ENCODE measurements around the gene NTSR1. TPM values are rescaled to one million over a fixed set of nuclear protein-coding genes. Genes with fewer than 3 reads are reported as not detected.

Gene NTSR1
- total RNA-seq, 1 experiment from 2014 or later: not detected

DNA sequence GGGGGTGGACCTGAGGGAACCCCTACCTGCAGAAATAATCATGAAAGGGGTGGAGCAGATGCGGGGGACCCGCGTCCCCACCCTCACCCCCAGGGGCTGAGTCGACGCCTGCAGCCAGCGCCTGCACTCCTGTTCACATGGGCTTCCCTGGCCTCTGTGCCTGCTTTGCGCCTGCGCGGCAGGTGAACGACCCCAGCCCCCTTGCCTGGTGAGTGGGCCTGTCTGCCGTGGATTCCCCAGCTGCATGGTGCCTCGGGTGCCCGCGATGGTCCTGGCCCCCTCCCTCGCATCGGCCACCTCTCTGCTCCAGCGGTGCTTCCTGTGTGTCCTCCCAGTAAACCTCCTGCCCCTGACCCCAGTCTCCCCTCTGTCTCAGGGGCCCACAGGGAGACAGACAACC is 18.8 kb upstream of the NTSR1 start:
- in situ Hi-C loops (cut with HindIII; ENCODE audit: low pct_unique_long_range_greater_than_20kb, low sequenced_read_pairs): no loop called here
- no peak for DNase-seq (ENCODE audit: low read depth)

DNA sequence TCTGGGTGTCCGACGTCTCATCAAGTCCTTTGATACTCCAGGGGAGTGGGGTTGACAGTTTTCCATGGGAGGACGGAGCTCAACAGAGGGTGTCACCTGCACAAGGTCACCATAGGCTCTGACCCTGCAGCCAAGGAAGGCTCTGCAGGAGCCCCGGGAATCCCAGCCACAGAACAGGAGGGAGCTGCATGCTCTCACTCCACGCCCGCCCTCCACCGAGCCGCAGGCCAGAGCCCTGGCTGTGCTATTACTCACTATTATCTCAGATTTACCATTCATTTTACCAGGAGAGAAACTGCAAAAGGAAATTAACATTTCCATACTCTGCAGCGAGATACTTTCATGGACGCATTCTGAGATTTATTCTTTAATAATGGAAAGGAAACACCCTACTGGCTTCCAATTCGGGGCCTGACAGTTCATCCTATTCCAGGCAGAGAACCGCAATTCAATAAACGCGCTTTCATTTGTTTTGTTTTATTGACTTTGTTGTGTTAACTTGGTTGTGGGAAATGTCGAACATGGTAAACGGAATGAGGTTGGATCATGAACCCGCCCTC is 18.3 kb upstream of the NTSR1 start:
- no peak for DNase-seq (ENCODE audit: low read depth)
- in situ Hi-C loops (cut with HindIII; ENCODE audit: low pct_unique_long_range_greater_than_20kb, low sequenced_read_pairs): no loop called here

DNA sequence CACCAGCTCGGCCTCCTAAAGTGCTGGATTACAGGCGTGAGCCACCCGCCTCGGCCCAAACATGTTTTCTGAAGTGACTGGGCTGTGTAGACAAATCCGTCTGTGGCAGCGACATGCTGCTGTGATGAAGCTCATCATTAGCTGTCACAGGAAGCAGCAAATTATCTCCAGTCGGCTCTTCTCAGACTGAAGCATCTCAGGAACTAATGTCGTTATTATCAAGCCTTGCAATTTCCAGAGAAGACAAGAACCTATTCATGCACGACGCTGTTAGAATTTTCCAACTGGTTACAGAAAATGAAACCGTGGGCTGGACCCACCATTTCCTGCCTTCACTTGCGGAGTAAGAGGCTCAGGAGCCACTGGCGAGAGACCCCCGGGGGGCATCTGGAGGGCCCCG is 17.1 kb upstream of the NTSR1 start:
- no peak for DNase-seq (ENCODE audit: low read depth)
- in situ Hi-C loops (cut with HindIII; ENCODE audit: low pct_unique_long_range_greater_than_20kb, low sequenced_read_pairs): no loop called here

DNA sequence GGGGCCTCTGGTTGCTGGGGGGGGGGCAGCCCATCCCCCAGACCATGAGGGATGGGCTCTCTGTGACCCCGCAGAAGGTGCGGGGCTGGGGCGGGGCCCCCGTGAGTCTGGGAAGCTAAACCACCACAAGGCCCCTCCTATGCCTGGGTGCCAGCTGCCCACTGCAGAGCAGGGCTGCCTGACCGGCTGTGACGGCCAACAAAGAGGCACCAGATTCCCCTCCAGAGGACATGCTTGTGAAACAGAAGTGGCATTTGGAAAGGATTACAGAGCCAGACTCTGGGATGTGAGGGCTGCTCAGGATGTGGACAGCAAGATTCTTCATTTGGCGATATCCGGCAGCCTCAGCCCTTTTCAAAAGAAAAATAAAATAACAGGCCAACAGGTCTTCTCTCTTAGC is 16.5 kb upstream of the NTSR1 start:
- no peak for DNase-seq (ENCODE audit: low read depth)
- in situ Hi-C loops (cut with HindIII; ENCODE audit: low pct_unique_long_range_greater_than_20kb, low sequenced_read_pairs): no loop called here

DNA sequence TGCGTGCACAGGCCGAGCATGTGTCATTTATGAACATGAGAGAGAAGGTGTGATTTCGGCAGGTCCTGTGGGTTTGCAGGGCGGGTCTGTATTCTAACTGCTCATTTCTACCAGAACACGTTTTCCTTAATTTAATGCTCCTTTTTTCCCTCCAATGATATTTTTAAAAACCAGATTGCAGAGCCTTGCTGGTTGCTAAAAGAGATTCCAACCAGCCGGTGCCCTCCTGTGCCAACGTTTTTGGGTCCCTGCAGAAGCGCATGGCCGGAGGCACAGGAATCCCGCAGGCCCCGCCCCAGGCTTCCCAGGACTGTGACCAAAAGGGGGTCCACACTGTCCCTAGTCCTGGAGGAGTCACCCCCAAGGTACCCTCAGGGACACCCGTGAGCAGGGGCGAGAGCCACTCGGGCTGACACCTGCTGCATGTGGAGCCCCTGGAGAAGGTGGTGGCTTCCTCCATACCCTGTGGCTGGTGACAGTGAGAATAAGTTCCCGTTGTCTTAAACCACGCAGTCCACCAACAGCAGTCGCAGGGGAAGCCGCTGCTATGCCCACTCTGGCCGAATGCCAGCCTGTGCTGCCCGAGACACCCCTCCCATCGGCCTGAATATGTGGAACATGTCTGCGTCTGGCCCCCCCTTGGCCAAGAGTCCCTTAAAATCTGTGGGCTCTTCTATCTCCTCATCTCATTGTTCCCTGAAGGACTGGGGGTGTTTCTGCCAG is 15.7 kb upstream of the NTSR1 start:
- in situ Hi-C loops (cut with HindIII; ENCODE audit: low pct_unique_long_range_greater_than_20kb, low sequenced_read_pairs): no loop called here

DNA sequence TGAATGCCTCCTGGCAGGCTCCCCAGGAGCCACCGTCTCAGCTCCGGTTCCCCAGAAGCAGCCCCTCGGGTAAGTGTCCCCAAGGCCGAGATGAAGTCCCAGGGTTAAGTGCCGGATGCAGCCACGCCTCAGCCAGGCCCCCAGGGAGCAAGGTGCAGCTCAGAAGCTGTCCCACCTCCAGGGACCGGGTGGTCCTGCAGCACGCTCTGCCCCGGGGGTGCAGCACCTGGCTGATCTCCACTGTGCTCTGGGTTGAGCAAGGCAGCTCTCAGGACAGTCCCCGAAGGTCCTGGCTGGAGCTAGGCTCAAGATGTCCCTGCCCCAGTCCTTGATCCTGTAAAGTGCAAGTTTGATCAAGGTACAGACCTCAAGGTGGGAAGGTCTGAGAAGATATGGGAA is 15.1 kb upstream of the NTSR1 start:
- in situ Hi-C loops (cut with HindIII; ENCODE audit: low pct_unique_long_range_greater_than_20kb, low sequenced_read_pairs): no loop called here
- DNase-seq (ENCODE audit: low read depth): no peak

More for the DNA sequence above, 15.7 kb upstream of the NTSR1 start:
- no peak for DNase-seq (ENCODE audit: low read depth)

DNA sequence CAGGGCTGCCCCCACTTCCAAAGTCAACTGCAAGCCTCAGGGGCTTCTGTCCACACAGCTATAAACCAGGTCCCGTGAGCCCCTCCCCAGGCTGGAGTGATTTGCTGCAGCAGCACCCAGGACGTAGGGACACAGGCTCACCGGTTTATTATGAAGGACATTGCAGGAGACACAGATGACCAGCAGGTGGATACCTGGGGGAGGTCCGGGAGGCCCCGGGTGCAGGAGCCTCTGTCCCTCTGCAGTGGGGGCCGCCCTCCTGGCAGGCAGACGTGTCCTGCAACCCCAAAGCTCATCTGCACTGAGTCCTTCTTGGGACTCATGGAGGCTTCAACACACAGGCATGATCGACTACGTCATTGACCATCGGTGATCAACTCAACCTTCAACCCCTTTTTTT is 14.5 kb upstream of the NTSR1 start:
- no peak for DNase-seq (ENCODE audit: low read depth)
- in situ Hi-C loops (cut with HindIII; ENCODE audit: low pct_unique_long_range_greater_than_20kb, low sequenced_read_pairs): no loop called here

DNA sequence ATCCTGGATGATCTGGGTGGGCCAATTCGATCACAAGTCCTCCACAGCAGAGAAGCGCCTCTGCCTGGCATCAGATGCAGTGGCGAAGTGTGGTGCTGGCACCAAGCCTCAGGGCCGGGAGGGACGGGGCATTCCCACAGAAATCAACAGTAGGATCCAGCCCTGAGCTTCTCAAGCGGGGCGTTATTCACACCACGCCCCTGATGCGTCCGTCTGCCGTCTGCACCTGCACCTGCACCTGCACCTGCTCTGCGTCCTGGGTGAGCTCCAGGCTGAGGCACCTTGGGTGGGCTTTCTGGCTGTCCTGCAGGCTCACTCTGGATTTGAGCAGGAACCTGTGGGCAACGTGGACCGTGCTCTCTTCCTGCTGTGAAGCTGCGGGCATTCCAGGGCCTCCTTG is 13.8 kb upstream of the NTSR1 start:
- no peak for DNase-seq (ENCODE audit: low read depth)
- in situ Hi-C loops (cut with HindIII; ENCODE audit: low pct_unique_long_range_greater_than_20kb, low sequenced_read_pairs): no loop called here

DNA sequence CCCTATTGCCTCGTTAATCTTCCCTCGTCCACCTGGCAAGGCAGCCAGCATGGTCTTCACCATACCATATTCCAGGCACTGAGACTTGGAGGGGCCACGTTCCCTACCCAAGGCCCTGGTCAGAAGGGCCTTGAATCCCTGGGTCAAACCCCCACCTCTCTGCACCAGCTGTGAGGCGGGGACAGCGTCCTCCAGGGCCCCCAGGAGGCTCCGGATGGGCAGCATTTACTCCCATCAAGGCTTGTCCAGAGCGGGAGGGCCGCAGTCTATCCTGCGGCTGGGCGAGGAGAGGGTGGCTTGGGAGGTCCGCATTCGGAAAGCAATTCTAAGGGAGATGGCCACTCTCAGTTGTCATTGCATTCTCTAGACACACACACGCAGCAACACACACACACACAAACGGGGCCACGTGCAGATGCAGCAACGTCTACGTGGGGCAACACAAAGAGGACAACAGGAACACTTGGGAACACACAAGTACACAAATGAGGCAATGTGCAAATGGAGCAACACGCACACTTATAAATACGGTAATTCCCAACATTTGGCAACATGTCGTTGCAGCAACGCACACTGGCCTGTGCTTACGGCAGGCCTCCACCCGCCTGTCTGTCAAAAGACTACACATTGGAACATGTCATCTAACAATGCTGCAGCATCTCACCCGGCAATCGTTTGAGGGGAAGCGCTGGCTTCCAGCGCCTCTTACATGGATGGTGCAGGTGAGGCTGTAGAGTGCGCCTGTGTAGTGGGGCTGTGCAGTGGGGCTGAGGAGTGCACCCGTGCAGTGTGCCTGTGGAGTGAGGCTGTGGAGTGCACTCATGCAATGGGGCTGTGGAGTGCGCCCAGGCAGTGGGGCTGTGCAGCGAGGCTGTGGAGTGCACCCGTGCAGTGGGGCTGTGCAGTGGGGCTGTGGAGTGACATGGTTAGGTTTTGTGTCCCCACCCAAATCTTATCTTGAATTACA is 12.9 kb upstream of the NTSR1 start:
- in situ Hi-C loops (cut with HindIII; ENCODE audit: low pct_unique_long_range_greater_than_20kb, low sequenced_read_pairs): no loop called here
- DNase-seq (ENCODE audit: low read depth): no peak

DNA sequence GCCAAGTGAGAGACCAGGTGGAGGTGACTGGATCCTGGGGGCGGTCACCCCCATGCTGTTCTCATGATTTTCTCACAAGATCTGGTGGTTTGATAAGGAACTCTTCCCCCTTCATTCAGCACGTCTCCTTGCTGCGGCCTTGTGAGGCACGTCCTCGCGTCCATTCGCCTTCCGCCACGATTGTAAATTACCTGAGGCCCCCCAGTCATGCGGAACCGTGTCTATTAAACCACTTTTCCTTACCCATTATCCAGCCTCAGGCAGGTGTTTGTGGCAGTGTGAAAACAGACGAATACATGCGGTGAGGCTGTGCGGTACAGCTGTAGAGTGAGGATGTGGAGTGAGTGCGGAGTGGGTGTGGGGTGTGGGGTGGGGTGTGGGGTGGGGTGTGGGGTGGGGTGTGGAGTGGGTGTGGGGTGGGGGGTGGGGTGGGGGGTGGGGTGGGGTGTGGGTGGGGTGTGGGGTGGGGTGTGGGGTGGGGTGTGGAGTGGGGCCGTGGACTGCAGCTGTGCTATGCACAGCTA is 12.1 kb upstream of the NTSR1 start:
- in situ Hi-C loops (cut with HindIII; ENCODE audit: low pct_unique_long_range_greater_than_20kb, low sequenced_read_pairs): no loop called here
- DNase-seq (ENCODE audit: low read depth): no peak

DNA sequence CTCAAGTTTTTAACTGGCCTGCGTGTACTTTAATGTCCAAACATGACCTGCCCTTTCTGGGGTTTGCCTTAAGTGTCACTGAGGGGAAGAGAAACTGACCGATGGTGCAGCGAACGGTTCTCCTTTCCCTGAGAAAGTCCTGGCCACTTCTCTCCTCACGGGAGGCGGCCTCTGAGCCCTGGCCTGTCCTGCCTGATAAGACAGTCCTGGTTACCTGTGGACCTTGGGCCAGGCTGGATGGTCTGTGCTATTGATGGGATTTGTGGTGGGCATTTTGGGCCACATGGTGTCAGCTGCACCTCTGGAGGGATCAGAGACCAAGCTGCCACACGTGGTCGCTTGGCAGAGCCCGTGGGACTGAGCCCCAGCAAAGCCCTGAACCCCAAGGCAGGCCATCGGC is 11.6 kb upstream of the NTSR1 start:
- in situ Hi-C loops (cut with HindIII; ENCODE audit: low pct_unique_long_range_greater_than_20kb, low sequenced_read_pairs): no loop called here
- no peak for DNase-seq (ENCODE audit: low read depth)

DNA sequence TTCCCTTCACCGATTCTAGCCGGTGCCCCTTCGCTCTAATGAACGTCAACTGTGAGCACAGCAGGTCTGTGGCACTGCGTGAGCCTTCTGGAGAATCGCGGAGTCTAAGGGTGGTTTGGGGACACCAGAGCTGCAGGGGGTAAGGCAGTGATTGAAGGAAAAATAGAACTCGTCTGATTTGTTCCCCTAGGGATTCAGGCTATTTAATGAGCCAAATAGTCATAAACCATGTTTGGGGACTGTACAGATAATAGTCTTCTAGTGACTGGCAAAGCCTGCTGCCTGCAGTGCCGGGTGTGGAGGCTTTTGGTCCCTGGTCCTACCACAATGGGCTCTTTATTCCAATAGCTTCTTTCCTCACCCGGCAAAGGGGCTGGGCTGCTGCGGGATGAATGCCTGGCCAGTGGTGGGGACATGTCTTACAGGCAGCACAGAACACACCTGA is 11.1 kb upstream of the NTSR1 start:
- no peak for DNase-seq (ENCODE audit: low read depth)
- in situ Hi-C loops (cut with HindIII; ENCODE audit: low pct_unique_long_range_greater_than_20kb, low sequenced_read_pairs): no loop called here

DNA sequence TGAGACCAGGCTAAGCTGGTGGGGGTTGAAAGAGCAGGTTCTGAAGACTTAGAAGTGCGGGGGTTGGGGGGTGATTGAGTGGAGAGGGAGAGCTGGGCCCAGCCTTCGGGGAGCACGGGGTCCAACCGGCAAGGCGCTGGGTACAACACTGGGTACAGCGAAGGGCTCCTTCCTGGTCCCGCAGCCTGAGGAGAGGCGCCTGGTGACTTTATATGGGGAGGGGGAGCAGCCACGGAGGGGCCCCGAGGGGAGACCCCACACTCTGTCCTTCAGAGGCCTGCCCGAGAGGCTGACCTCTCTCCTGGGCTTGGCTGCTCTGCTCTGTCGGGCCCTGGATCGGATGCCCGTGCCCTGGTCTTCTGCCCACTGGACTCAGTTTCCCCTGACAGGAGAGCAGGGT is 10.4 kb upstream of the NTSR1 start:
- in situ Hi-C loops (cut with HindIII; ENCODE audit: low pct_unique_long_range_greater_than_20kb, low sequenced_read_pairs): no loop called here
- no peak for DNase-seq (ENCODE audit: low read depth)

DNA sequence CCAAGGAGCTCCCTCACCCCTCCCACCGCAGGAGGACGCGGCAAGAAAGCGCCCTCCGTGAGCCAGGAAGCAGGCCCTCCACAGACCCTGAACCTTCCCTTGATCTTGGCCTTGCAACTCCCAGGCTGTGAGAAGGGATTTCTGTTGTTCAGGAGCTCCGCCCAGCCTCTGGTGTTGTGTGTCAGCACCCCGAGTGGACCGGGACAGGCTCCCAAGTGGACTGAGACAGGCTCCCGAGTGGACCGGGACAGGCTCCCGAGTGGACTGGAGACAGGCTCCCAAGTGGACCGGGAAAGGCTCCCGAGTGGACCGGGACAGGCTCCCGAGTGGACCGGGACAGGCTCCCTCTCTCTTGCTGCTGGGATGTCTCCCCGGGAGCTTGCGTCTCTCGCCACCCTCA is 9.3 kb upstream of the NTSR1 start:
- in situ Hi-C loops (cut with HindIII; ENCODE audit: low pct_unique_long_range_greater_than_20kb, low sequenced_read_pairs): no loop called here
- DNase-seq (ENCODE audit: low read depth): no peak

DNA sequence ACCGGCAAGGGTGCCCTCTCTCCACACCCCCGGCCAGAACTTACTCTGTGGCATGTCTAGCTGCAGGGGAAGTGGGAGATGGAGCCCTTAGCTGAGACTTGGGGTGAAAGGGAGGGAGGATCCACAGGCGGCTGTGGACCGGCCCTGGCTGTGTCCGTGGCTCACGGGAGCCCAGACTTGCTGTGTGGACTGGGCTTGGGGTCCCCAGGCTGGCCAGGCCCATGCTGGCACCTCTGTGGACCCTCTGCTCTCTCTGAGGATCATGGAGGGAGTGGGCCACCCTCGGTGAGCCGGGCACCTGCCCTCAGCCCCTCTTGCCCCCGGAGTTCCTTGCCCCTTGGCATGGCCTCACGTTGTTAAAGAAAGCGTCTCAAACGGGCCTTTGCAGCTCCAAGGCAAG is 8.9 kb upstream of the NTSR1 start:
- DNase-seq (ENCODE audit: low read depth): no peak
- in situ Hi-C loops (cut with HindIII; ENCODE audit: low pct_unique_long_range_greater_than_20kb, low sequenced_read_pairs): no loop called here

DNA sequence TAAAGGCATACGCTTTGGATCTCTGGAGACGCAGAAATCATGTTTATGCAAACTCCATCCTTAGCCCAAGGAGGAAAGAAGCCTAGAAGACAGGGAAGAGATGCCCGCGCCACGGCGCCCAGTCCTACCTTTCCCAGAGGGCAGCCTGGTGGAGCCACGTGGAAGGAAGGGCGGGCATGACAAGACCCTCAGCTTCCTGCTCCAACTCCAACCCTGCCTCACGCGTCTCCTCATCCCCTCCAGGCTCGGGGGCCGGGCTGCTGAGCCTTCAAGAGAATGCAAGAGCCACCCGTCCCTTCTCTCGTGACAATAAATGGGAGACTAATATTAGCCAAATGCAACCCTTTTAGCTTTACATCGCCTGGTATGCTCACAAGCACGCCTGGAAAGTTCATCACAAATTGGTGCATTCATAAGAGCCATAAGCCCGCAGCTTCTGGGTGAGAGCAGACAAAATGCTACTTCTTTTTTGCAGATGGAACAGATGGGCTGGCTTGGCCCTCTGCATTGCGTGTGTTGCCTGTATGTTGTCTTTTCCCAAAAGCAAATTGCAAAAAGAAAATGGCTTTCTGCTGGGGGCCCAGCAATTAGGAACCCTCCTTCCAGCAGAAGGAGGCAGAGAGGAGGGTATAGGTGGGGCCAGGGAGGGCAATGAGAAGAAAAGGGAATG is 8.2 kb upstream of the NTSR1 start:
- no peak for DNase-seq (ENCODE audit: low read depth)
- in situ Hi-C loops (cut with HindIII; ENCODE audit: low pct_unique_long_range_greater_than_20kb, low sequenced_read_pairs): no loop called here

DNA sequence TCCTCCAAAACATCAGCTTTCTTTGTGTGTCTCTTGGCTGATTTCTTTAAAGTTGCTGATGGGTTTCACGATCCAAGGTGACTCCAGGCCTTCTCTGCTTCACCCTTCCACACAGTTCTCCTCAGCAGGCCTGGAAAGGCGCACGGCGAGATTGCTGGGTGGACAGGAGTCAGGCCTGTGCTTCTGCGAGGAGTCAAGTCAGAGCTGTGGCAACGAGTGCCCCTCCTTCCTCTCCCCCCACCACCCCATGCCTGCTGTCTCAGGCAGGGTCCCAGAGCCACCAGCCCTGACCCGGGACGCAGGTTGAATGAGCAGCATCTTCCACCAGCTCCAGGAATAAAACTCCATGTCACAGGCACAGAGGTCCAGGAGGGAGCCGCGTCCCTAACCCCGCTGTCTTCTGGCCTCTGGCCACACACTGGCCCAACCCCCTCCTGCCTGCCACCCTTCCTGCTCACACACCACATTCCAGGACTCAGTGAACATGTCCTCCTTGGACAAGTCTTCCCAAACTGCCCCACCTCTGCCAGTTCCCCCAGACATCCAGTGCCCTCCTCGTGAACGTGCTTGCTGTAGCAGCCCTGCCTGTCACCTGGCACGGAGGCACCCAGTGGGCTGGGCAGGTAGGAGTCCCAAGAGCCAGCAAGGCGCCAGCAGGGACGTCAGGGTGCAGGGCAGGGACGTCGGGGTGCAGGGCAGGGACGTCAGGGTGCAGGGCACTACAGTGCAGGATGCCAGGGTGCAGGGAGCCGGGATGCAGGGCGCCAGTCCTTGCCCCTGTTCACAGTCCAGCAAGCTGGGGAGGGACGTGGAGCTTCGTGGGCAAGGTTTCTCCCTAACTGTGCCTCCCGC is 7.2 kb upstream of the NTSR1 start:
- no peak for DNase-seq (ENCODE audit: low read depth)
- in situ Hi-C loops (cut with HindIII; ENCODE audit: low pct_unique_long_range_greater_than_20kb, low sequenced_read_pairs): no loop called here

DNA sequence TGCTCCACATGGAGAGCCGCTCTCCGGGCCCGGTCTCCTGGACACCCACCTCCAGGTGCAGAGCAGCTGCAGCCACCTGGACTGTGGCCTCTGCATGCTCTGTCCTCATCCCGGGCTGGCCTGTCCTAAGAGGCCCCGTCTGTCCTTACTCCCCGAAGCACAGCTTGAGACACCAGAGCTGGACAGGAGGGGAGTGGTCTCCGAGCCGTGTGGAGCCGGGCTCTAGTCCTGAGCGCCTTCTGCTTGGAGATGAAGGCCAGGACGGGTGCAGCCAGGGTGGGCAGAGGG is 6.7 kb upstream of the NTSR1 start:
- in situ Hi-C loops (cut with HindIII; ENCODE audit: low pct_unique_long_range_greater_than_20kb, low sequenced_read_pairs): no loop called here
- DNase-seq (ENCODE audit: low read depth): no peak

All from Caki2 (cell line).